HCT116 (cell line): ENCODE measurements around the gene APOH. TPM values are rescaled to one million over a fixed set of nuclear protein-coding genes. Genes with fewer than 3 reads are reported as not detected.

Experiments
- ATAC-seq: fragments of 200-7000 bp; cut with Tn5 transposase; 2 replicates; pipeline ENCODE4 v1.9.1; 2020; ENCODE audit warnings: mild to moderate bottlenecking, moderate library complexity
- BruUV-seq: library from RNA; stranded (reverse); fragments of 400-500 nt; replicated peaks from 2 replicates; lab custom pipeline; 2021; lab: Mats Ljungman, UMichigan
- CTCF ChIA-PET: fragments of 300-600 bp; sonication (Branson Sonifier 250); formaldehyde crosslinking; loops from one replicate; lab custom pipeline; 2021; ENCODE audit warnings: antibody characterized with exemption; lab: Charles Lee
- POLR2A ChIA-PET: fragments of 300-600, 350-600 bp; sonication (Branson Sonifier 250); formaldehyde crosslinking; loops from one replicate; lab custom pipeline; 2021; ENCODE audit warnings: antibody characterized with exemption; lab: Charles Lee
- RAD21 ChIA-PET, 2 experiments: fragments of 300-600 bp; sonication (Branson Sonifier 250); formaldehyde crosslinking; loops; one replicate each; lab custom pipeline; 2023; ENCODE audit warnings: low total read pairs in 2 of 2; ENCODE audit not compliant: uncharacterized antibody in 2 of 2, unreplicated experiment in 2 of 2, low non-redundant PET in 1 of 2; lab: Charles Lee
- DNase-seq: peaks from one replicate; pipeline ENCODE4 v3.0.0-alpha.2; 2010; ENCODE audit warnings: low read depth, low spot score
- H2AFZ ChIP-seq: fragments of 200-600 bp; shearing (Covaris generic), sonication (generic); 2 replicates; pipeline ENCODE4 v1.6.1; 2017; ENCODE audit warnings: low read depth, mixed run types, mixed read lengths, antibody characterized with exemption, low read length; ENCODE audit not compliant: poor library complexity, severe bottlenecking
- H3K27ac ChIP-seq: 2 replicates; pipeline ENCODE4 v1.5.1; 2012; ENCODE audit warnings: low read depth, low read length
- H3K27me3 ChIP-seq: fragments of 200-600 bp; sonication (generic); 2 replicates; pipeline ENCODE4 v1.6.1; 2016; ENCODE audit warnings: mixed run types, low read length, mixed read lengths; ENCODE audit not compliant: insufficient read depth
- H3K36me3 ChIP-seq, 2 experiments: fragments of 200-500 bp in 1 of 2; fragments of 200-600 bp in 1 of 2; sonication (Bioruptor generic) in 1 of 2; sonication (generic) in 1 of 2; 2 replicates each; pipeline versions ENCODE4 v1.5.1 to v1.6.1; 2014 to 2016; ENCODE audit warnings: low read length in 2 of 2, inconsistent platforms in 1 of 2, mixed read lengths in 1 of 2, mixed run types in 1 of 2; ENCODE audit not compliant: insufficient read depth in 2 of 2, control insufficient read depth in 1 of 2
- H3K4me1 ChIP-seq, 2 experiments: fragments of 200-600 bp in 1 of 2; sonication (generic) in 1 of 2; 2 replicates each; pipeline versions ENCODE4 v1.5.1 to v1.6.1; 2012 to 2017; ENCODE audit warnings: low read length in 2 of 2, inconsistent platforms in 1 of 2, mild to moderate bottlenecking in 1 of 2, mixed read lengths in 1 of 2, mixed run types in 1 of 2, moderate library complexity in 1 of 2; ENCODE audit not compliant: insufficient read depth in 2 of 2, control insufficient read depth in 1 of 2
- H3K4me2 ChIP-seq: fragments of 200-600 bp; sonication (generic); 2 replicates; pipeline ENCODE4 v1.6.1; 2017; ENCODE audit warnings: mixed run types, low read length, mixed read lengths
- H3K4me3 ChIP-seq, 2 experiments: fragments of 200-600 bp in 1 of 2; sonication (generic) in 1 of 2; replicated peaks in 1 of 2; 2 replicates each; pipeline ENCODE4 v1.5.1; 2011 to 2016; ENCODE audit warnings: low read length in 2 of 2, control low read depth in 1 of 2, low read depth in 1 of 2, mild to moderate bottlenecking in 1 of 2, mixed read lengths in 1 of 2, mixed run types in 1 of 2
- H3K79me2 ChIP-seq: fragments of 200-600 bp; sonication (generic); 2 replicates; pipeline ENCODE4 v1.6.1; 2017; ENCODE audit warnings: mild to moderate bottlenecking, mixed run types, low read length, moderate library complexity, mixed read lengths; ENCODE audit not compliant: insufficient read depth
- H3K9ac ChIP-seq: fragments of 200-600 bp; sonication (generic); 2 replicates; pipeline ENCODE4 v1.6.1; 2016; ENCODE audit warnings: low read length, mixed read lengths
- H3K9me2 ChIP-seq: fragments of 200-600 bp; sonication (generic), shearing (Covaris generic); 2 replicates; pipeline ENCODE4 v1.6.1; 2017; ENCODE audit warnings: mixed run types, mild to moderate bottlenecking, moderate library complexity; ENCODE audit not compliant: insufficient read depth
- H3K9me3 ChIP-seq, 2 experiments: fragments of 200-500 bp in 1 of 2; fragments of 200-600 bp in 1 of 2; sonication (Bioruptor generic) in 1 of 2; sonication (generic) in 1 of 2; 2 replicates each; pipeline ENCODE4 v1.6.1; 2014 to 2017; ENCODE audit warnings: low read length in 2 of 2, mixed read lengths in 2 of 2, inconsistent platforms in 1 of 2, low read depth in 1 of 2, mild to moderate bottlenecking in 1 of 2, mixed run types in 1 of 2, moderate library complexity in 1 of 2; ENCODE audit not compliant: control insufficient read depth in 1 of 2, insufficient read depth in 1 of 2
- H4K20me1 ChIP-seq: fragments of 200-600 bp; sonication (generic), shearing (Covaris generic); 2 replicates; pipeline ENCODE4 v1.6.1; 2017; ENCODE audit warnings: mixed run types, mild to moderate bottlenecking, moderate library complexity; ENCODE audit not compliant: insufficient read depth
- CBX3 ChIP-seq: IDR thresholded peaks from 2 replicates; pipeline ENCODE4 v1.6.1; 2012; ENCODE audit warnings: low read depth
- CEBPB ChIP-seq: IDR thresholded peaks from 2 replicates; pipeline ENCODE4 v1.6.1; 2012; ENCODE audit warnings: low read depth
- ELF1 ChIP-seq: IDR thresholded peaks from 2 replicates; pipeline ENCODE4 v1.6.1; 2012; ENCODE audit warnings: low read depth, borderline replicate concordance
- EZH2 ChIP-seq: fragments of 200-600 bp; sonication (generic); IDR thresholded peaks from 2 replicates; pipeline ENCODE4 v1.6.1; 2017; ENCODE audit warnings: antibody characterized with exemption, mixed run types
- FOSL1 ChIP-seq: IDR thresholded peaks from 2 replicates; pipeline ENCODE4 v1.6.1; 2012; ENCODE audit warnings: low read depth
- JUND ChIP-seq: IDR thresholded peaks from 2 replicates; pipeline ENCODE4 v1.6.1; 2012
- MAX ChIP-seq: IDR thresholded peaks from 2 replicates; pipeline ENCODE4 v1.6.1; 2012
- POLR2A ChIP-seq: IDR thresholded peaks from 2 replicates; pipeline ENCODE4 v1.7.0; 2011; ENCODE audit warnings: borderline replicate concordance; ENCODE audit not compliant: insufficient read depth, insufficient read length; ENCODE audit errors: extremely low read depth
- POLR2AphosphoS5 ChIP-seq: IDR thresholded peaks from 2 replicates; pipeline ENCODE4 v1.6.1; 2011; ENCODE audit warnings: mild to moderate bottlenecking, low read depth, low read length, moderate library complexity
- RAD21 ChIP-seq: IDR thresholded peaks from 2 replicates; pipeline ENCODE4 v1.6.1; 2012; ENCODE audit warnings: low read depth, mild to moderate bottlenecking
- SP1 ChIP-seq: IDR thresholded peaks from 2 replicates; pipeline ENCODE4 v1.6.1; 2012; ENCODE audit warnings: low read depth
- TCF7L2 ChIP-seq: IDR thresholded peaks from 2 replicates; pipeline ENCODE4 v1.7.0; 2011; ENCODE audit warnings: borderline replicate concordance, inconsistent platforms; ENCODE audit not compliant: insufficient read depth, insufficient read length; ENCODE audit errors: extremely low read depth
- YY1 ChIP-seq: IDR thresholded peaks from 2 replicates; pipeline ENCODE4 v1.6.1; 2011; ENCODE audit warnings: low read length, low read depth, moderate library complexity, mild to moderate bottlenecking; ENCODE audit not compliant: insufficient replicate concordance; ENCODE audit errors: extremely low read depth
- ZBTB33 ChIP-seq: IDR thresholded peaks from 2 replicates; pipeline ENCODE4 v1.6.1; 2011; ENCODE audit warnings: mild to moderate bottlenecking, low read length, moderate library complexity; ENCODE audit not compliant: insufficient replicate concordance; ENCODE audit errors: extremely low read depth
- ZFX ChIP-seq: fragments of 450-650 bp; IDR thresholded peaks from 2 replicates; pipeline ENCODE4 v1.6.1; 2017
- intact Hi-C: fragments of 100-400 bp; cut with micrococcal nuclease; formaldehyde crosslinking; loops from 2 replicates; pipeline ENCODE4 v1.10.0; 2022
- total RNA-seq: library from RNA; stranded (reverse); gene quantifications from one replicate; pipeline ENCODE4 v1.2.1, GENCODE V29; 2021; ENCODE audit not compliant: unreplicated experiment

Gene APOH
- total RNA-seq, 1 experiment from 2014 or later: 1.7 TPM

GRCh38 chr17:66220079-66220835 lies 9.0 kb downstream of the APOH start:
- peaks cover 17% of the 10 kb centered on the region for H3K27me3 ChIP-seq
- POLR2A ChIA-PET: no interaction called here
- no peak overlapping the region for H3K27ac ChIP-seq
- H3K36me3 ChIP-seq: no peaks in the 10 kb centered on the region
- BruUV-seq: no TSS peak
- H3K9me3 ChIP-seq: no peaks in the 10 kb centered on the region
- no peaks in the 10 kb centered on the region for H3K79me2 ChIP-seq
- DNase-seq (no peak), ATAC-seq (no peak)
- no peaks in the 10 kb centered on the region for H3K4me1 ChIP-seq
- H3K4me3 ChIP-seq: no peak overlapping the region
- no peaks in the 10 kb centered on the region for H3K9me2 ChIP-seq
- RAD21 ChIA-PET: no interaction called here
- no peaks in the 10 kb centered on the region for H4K20me1 ChIP-seq
- TF ChIP-seq ZFX (no peak), CBX3 (no peak), CEBPB (no peak), POLR2A (no peak), MAX (no peak), EZH2 (no peak), ELF1 (no peak)
- intact Hi-C loops: no loop called here
- CTCF ChIA-PET: no interaction called here
- no peak overlapping the region for H3K4me2 ChIP-seq
- H2AFZ ChIP-seq: no peak overlapping the region
- H3K9ac ChIP-seq: no peak overlapping the region

GRCh38 chr17:66215529-66215911 lies 13.7 kb downstream of the APOH start:
- Histone ChIP-seq H3K27ac (no peak overlapping the region), H3K79me2 (no peaks in the 10 kb centered on the region), H4K20me1 (no peaks in the 10 kb centered on the region), H3K27me3 (peaks cover 9% of the 10 kb centered on the region), H3K4me3 (no peak overlapping the region), H3K9me3 (no peaks in the 10 kb centered on the region), H3K4me1 (no peaks in the 10 kb centered on the region), H2AFZ (no peak overlapping the region), H3K36me3 (no peaks in the 10 kb centered on the region), H3K9ac (no peak overlapping the region), H3K9me2 (no peaks in the 10 kb centered on the region), H3K4me2 (no peak overlapping the region)
- CTCF ChIA-PET: no interaction called here
- POLR2A ChIA-PET: no interaction called here
- intact Hi-C loops: no loop called here
- no peak for ATAC-seq
- DNase-seq: no peak
- no TSS peak for BruUV-seq
- RAD21 ChIA-PET: no interaction called here
- TF ChIP-seq POLR2AphosphoS5: no peak
- TF ChIP-seq TCF7L2: no peak
- TF ChIP-seq JUND: no peak
- TF ChIP-seq FOSL1: no peak
- no peak for TF ChIP-seq CEBPB
- no peak for TF ChIP-seq CBX3
- no peak for TF ChIP-seq RAD21
- TF ChIP-seq ZBTB33: no peak
- TF ChIP-seq EZH2: no peak
- no peak for TF ChIP-seq MAX
- no peak for TF ChIP-seq YY1
- no peak for TF ChIP-seq SP1
